DLD1 (cell line): ENCODE results near the gene ITIH2.
"Not testable (repeated sequence)": the region's sequence is repeated elsewhere in the genome, so short reads cannot be mapped to it uniquely, and the experiment has no call there.

Experiments
- in situ Hi-C: cut with HindIII; loops from 2 replicates; pipeline ENCODE4 v1.10.0; 2017; ENCODE audit warnings: low sequenced_read_pairs

The ITIH2 gene

GRCh38 chr10:7692368-7692767 is 10.7 kb upstream of the ITIH2 start:
- in situ Hi-C loops: not testable (repeated sequence)

GRCh38 chr10:7693194-7693593 is 9.9 kb upstream of the ITIH2 start:
- in situ Hi-C loops: not testable (repeated sequence)

- in situ Hi-C loops: no loop called here
Measured at GRCh38 chr10:7696545-7696944, 6.6 kb upstream of the ITIH2 start.

- in situ Hi-C loops: no loop called here
Measured at GRCh38 chr10:7697426-7697825, 5.7 kb upstream of the ITIH2 start.

- in situ Hi-C loops: no loop called here
Measured at GRCh38 chr10:7700577-7701125, 2.5 kb upstream of the ITIH2 start.

- in situ Hi-C loops: no loop called here
Measured at GRCh38 chr10:7701158-7701742, 1.9 kb upstream of the ITIH2 start.

- in situ Hi-C loops: no loop called here
Measured at GRCh38 chr10:7702288-7702812, 766 bp upstream of the ITIH2 start.

- in situ Hi-C loops: no loop called here
Measured at GRCh38 chr10:7704071-7705016, 1.2 kb downstream of the ITIH2 start.

- in situ Hi-C loops: no loop called here
Measured at GRCh38 chr10:7705341-7705740, 2.2 kb downstream of the ITIH2 start.

GRCh38 chr10:7706534-7707073 is 3.5 kb downstream of the ITIH2 start:
- in situ Hi-C loops: no loop called here

- in situ Hi-C loops: no loop called here
Measured at GRCh38 chr10:7707102-7707501, 4.0 kb downstream of the ITIH2 start.

GRCh38 chr10:7707858-7708622 is 4.9 kb downstream of the ITIH2 start:
- in situ Hi-C loops: no loop called here

- in situ Hi-C loops: no loop called here
Measured at GRCh38 chr10:7708832-7709231, 5.7 kb downstream of the ITIH2 start.

GRCh38 chr10:7710446-7710845 is 7.3 kb downstream of the ITIH2 start:
- in situ Hi-C loops: no loop called here

GRCh38 chr10:7711075-7711474 is 8.0 kb downstream of the ITIH2 start:
- in situ Hi-C loops: not testable (repeated sequence)

GRCh38 chr10:7715515-7715914 is 12.4 kb downstream of the ITIH2 start:
- in situ Hi-C loops: no loop called here

GRCh38 chr10:7717767-7718166 is 14.7 kb downstream of the ITIH2 start:
- in situ Hi-C loops: no loop called here

GRCh38 chr10:7718685-7719084 is 15.6 kb downstream of the ITIH2 start:
- in situ Hi-C loops: no loop called here

- in situ Hi-C loops: no loop called here
Measured at GRCh38 chr10:7720478-7720877, 17.4 kb downstream of the ITIH2 start.

- in situ Hi-C loops: no loop called here
Measured at GRCh38 chr10:7722927-7723529, 19.9 kb downstream of the ITIH2 start.
